ENCODE data around the gene PCDHGB4. TPM values are rescaled to one million over a fixed set of nuclear protein-coding genes. Genes with fewer than 3 reads are reported as not detected.
"Not testable (repeated sequence)": the region's sequence is repeated elsewhere in the genome, so short reads cannot be mapped to it uniquely, and the experiment has no call there.

PCDHGB4 gene
- total RNA-seq, 1 experiment from 2014 or later: not detected

DNA sequence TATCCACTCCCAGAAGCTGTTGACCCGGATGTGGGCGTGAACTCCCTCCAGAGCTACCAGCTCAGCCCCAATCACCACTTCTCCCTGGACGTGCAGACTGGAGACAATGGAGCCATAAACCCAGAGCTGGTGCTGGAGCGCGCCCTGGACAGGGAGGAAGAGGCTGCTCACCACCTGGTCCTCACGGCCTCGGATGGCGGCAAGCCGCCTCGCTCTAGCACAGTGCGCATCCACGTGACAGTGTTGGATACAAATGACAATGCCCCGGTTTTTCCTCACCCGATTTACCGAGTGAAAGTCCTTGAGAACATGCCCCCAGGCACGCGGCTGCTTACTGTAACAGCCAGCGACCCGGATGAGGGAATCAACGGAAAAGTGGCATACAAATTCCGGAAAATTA lies 5.8 kb downstream of the PCDHGB4 start:
- in situ Hi-C loops (cut with HindIII; ENCODE audit: low sequenced_read_pairs): no loop called here
- DNase-seq (ENCODE audit: low spot score): no peak

DNA sequence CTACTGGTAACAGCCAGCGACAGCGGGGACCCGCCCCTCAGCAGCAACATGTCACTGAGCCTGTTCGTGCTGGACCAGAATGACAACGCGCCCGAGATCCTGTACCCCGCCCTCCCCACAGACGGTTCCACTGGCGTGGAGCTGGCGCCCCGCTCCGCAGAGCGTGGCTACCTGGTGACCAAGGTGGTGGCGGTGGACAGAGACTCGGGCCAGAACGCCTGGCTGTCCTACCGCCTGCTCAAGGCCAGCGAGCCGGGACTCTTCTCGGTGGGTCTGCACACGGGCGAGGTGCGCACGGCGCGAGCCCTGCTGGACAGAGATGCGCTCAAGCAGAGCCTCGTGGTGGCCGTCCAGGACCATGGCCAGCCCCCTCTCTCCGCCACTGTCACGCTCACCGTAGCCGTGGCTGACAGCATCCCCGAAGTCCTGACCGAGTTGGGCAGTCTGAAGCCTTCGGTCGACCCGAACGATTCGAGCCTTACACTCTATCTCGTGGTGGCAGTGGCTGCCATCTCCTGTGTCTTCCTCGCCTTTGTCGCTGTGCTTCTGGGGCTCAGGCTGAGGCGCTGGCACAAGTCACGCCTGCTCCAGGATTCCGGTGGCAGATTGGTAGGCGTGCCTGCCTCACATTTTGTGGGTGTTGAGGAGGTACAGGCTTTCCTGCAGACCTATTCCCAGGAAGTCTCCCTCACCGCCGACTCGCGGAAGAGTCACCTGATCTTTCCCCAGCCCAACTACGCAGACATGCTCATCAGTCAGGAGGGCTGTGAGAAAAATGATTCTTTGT lies 7.1 kb downstream of the PCDHGB4 start:
- in situ Hi-C loops (cut with HindIII; ENCODE audit: low sequenced_read_pairs): not testable (repeated sequence)

DNA sequence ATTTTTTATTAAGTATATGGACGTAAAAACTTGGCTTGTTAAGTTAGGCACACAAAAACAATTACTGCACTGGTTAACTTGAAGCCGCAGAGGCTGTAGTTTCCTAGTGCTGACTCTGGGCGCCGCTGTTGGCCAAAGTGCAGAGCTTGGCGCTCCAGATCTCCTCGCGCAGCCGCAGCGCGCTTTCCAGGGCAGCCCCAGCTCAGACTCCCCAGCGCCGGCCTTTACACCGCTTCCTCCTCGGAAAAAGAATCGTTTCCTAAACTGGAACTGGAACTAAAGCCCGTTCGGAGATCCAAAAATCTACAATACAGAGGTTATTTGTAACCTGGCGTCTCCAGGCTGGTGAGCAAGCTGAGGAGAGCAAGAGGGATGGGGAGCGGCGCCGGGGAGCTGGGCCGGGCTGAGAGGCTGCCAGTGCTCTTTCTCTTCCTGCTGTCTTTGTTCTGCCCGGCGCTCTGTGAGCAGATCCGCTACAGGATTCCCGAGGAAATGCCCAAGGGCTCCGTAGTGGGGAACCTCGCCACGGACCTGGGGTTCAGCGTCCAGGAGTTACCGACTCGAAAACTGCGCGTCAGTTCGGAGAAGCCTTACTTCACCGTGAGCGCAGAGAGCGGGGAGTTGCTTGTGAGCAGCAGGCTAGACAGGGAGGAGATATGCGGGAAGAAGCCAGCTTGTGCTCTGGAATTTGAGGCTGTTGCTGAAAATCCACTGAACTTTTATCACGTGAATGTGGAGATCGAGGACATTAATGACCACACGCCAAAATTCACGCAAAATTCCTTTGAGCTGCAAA lies 10.5 kb downstream of the PCDHGB4 start, which contains the start of gene PCDHGB5:
Gene PCDHGB5 (plus strand): TSS at position 192 of the 796 bp plus-strand sequence. CDS start 181 bp downstream, at position 373.
- in situ Hi-C loops (cut with HindIII; ENCODE audit: low sequenced_read_pairs): not testable (repeated sequence)
- peak; percentile 5 for DNase-seq (ENCODE audit: low spot score)

More for the DNA sequence above, 7.1 kb downstream of the PCDHGB4 start:
- DNase-seq (ENCODE audit: low spot score): not testable (repeated sequence)

DNA sequence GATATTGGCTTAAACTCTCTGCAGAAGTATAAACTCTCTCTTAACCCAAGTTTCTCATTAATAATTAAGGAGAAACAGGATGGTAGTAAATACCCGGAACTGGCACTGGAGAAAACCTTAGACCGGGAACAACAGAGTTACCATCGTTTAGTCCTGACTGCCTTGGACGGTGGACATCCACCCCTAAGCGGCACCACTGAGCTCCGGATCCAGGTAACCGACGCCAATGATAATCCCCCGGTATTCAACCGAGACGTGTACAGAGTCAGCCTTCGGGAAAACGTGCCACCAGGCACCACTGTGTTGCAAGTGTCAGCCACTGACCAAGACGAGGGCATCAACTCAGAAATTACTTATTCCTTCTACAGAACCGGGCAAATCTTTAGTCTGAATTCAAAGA lies 11.1 kb downstream of the PCDHGB4 start:
- in situ Hi-C loops (cut with HindIII; ENCODE audit: low sequenced_read_pairs): no loop called here
- no peak for DNase-seq (ENCODE audit: low spot score)

DNA sequence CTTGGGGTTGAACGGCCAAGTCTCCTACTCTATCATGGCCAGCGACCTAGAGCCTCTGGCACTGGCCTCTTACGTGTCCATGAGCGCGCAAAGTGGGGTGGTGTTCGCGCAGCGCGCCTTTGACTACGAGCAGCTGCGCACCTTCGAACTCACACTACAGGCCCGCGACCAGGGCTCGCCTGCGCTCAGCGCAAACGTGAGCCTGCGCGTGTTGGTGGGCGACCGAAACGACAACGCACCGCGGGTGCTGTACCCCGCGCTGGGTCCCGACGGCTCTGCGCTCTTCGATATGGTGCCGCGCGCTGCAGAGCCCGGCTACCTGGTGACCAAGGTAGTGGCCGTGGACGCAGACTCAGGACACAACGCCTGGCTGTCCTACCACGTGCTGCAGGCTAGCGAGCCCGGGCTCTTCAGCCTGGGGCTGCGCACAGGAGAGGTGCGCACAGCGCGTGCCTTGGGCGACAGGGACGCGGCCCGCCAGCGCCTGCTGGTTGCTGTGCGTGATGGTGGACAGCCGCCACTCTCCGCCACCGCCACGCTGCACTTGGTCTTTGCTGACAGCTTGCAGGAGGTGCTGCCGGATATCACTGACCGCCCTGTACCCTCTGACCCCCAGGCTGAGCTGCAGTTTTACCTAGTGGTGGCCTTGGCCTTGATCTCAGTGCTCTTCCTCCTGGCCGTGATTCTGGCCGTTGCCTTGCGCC lies 12.2 kb downstream of the PCDHGB4 start:
- DNase-seq (ENCODE audit: low spot score): no peak
- in situ Hi-C loops (cut with HindIII; ENCODE audit: low sequenced_read_pairs): no loop called here

DNA sequence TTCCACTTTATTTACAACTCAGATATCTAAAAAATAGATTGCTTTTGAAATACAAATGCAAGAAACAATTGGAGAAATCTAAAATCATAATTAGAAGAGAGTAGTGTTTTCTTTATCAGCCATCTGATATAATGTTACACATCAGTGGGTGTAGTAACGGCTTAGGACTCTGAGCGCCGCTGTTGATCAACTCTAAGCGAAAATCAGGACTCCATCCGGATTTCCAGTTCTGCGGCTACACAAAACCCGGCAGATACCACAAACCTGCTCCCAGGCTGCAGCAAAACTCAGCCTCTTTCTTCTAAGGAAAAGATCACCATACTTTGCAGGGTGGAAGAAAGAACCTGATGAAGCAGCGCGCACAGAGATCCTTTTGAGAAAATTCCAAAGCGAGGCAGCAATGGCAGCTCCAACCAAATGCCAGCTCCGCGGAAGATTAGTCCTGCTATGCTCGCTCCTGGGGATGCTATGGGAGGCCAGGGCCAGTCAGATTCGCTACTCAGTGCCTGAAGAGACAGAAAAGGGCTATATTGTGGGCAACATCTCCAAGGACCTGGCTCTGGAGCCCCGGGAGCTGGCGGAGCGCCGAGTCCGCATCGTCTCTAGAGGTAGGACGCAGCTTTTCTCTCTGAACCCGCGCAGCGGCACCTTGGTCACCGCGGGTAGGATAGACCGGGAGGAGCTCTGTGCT lies 15.2 kb downstream of the PCDHGB4 start, which contains the start of gene PCDHGA9:
Gene PCDHGA9 (plus strand): TSS at position 226 of the 691 bp plus-strand sequence. CDS start 175 bp downstream, at position 401.
- in situ Hi-C loops (cut with HindIII; ENCODE audit: low sequenced_read_pairs): no loop called here
- peak; percentile 37 for DNase-seq (ENCODE audit: low spot score)

DNA sequence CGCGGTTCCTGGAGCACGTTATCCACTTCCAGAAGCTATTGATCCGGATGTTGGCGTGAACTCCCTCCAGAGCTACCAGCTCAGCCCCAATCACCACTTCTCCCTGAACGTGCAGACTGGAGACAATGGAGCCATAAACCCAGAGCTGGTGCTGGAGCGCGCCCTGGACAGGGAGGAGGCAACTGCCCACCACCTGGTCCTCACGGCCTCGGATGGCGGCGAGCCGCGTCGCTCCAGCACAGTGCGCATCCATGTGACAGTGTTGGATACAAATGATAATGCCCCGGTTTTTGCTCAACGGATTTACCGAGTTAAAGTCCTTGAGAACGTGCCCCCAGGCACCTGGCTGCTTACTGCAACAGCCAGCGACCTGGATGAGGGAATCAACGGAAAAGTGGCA lies 15.9 kb downstream of the PCDHGB4 start:
- DNase-seq (ENCODE audit: low spot score): no peak
- in situ Hi-C loops (cut with HindIII; ENCODE audit: low sequenced_read_pairs): no loop called here

DNA sequence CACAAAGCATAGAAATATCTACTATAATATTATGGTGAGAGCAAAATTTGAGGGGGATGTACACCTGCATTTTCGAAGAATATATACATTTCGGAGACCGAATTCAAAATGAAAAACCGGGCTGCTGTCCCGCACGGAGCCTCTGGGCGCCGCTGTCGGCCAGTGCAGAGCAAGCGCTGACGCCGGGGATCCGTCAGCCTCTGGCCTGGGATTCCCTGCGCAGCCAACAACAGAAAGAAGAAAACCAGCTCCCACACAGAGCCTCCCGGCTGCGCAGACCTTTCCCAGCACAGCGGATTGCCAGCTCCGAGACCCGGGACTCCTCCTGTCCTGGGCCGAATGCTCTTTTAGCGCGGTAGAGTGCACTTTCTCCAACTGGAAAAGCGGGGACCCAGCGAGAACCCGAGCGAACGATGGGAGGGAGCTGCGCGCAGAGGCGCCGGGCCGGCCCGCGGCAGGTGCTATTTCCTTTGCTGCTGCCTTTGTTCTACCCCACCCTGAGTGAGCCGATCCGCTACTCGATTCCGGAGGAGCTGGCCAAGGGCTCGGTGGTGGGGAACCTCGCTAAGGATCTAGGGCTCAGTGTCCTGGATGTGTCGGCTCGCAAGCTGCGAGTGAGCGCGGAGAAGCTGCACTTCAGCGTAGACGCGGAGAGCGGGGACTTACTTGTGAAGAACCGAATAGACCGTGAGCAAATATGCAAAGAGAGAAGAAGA lies 20.4 kb downstream of the PCDHGB4 start, which contains the start of gene PCDHGB6:
Gene PCDHGB6 (plus strand): TSS at position 232 of the 716 bp plus-strand sequence. CDS start 182 bp downstream, at position 414.
- peak; percentile 9 for DNase-seq (ENCODE audit: low spot score)
- in situ Hi-C loops (cut with HindIII; ENCODE audit: low sequenced_read_pairs): not testable (repeated sequence)

DNA sequence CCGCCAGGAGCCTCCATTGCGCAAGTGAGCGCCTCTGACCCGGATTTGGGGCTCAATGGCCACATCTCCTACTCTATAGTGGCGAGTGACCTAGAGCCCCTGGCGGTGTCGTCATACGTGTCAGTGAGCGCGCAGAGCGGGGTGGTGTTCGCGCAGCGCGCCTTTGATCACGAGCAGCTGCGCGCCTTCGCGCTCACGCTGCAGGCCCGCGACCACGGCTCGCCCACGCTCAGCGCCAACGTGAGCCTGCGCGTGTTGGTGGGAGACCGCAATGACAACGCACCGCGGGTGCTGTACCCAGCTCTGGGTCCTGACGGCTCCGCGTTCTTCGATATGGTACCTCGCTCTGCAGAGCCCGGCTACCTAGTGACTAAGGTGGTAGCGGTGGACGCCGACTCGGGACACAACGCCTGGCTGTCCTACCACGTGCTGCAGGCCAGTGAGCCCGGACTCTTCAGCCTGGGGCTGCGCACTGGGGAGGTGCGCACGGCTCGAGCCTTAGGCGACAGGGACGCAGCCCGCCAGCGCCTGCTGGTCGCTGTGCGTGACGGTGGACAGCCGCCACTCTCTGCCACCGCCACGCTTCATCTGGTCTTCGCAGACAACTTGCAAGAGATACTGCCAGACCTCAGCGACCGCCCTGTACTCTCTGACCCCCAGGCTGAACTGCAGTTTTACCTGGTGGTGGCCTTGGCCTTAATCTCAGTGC lies 22.3 kb downstream of the PCDHGB4 start:
- in situ Hi-C loops (cut with HindIII; ENCODE audit: low sequenced_read_pairs): no loop called here
- no peak for DNase-seq (ENCODE audit: low spot score)

DNA sequence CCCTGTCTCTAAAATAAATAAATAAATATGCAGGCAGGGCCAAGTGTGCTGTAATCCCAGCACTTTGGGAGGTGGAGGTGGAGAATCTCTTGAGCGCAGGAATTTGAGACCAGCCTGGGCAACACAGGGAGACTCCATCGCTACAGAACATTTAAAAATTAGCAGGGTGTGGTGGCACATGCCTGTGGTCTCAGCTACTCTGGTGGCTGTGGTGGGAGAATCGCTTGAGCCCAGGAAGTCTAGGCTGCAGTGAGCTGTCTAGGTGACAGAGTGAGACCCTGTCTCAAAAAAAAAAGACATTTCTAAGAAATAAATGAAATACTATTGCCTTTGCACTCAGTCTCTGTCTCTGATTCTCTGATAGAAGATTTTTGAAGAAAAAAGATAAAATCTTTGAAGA lies 24.1 kb downstream of the PCDHGB4 start:
- DNase-seq (ENCODE audit: low spot score): no peak
- in situ Hi-C loops (cut with HindIII; ENCODE audit: low sequenced_read_pairs): no loop called here

DNA sequence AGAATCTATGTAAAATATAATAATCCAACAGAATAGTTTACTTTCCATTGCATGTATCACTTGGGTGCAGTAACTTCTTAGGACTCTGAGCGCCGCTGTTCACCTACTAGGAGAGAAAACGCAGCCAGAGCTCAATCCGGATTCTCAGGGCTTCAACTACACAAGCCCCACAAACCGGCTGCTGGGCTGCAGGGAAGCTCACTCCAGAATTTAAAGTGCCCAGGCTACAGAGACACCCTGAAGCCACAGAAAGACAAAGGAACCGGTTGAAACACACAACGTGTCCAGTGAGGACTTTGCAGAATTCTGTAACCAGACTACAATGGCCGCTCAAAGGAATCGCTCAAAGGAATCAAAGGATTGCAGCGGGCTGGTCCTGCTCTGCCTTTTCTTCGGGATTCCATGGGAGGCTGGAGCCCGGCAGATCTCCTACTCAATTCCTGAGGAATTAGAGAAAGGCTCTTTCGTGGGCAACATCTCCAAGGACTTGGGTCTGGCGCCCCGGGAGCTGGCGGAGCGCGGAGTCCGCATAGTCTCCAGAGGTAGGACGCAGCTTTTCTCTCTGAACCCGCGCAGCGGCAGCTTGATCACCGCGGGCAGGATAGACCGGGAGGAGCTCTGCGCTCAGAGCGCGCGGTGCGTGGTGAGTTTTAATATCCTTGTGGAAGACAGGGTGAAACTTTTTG lies 25.5 kb downstream of the PCDHGB4 start, which contains the start of gene PCDHGA10:
Gene PCDHGA10 (plus strand): TSS at position 134 of the 686 bp plus-strand sequence. CDS start 189 bp downstream, at position 323.
- peak; percentile 36 for DNase-seq (ENCODE audit: low spot score)
- in situ Hi-C loops (cut with HindIII; ENCODE audit: low sequenced_read_pairs): no loop called here

DNA sequence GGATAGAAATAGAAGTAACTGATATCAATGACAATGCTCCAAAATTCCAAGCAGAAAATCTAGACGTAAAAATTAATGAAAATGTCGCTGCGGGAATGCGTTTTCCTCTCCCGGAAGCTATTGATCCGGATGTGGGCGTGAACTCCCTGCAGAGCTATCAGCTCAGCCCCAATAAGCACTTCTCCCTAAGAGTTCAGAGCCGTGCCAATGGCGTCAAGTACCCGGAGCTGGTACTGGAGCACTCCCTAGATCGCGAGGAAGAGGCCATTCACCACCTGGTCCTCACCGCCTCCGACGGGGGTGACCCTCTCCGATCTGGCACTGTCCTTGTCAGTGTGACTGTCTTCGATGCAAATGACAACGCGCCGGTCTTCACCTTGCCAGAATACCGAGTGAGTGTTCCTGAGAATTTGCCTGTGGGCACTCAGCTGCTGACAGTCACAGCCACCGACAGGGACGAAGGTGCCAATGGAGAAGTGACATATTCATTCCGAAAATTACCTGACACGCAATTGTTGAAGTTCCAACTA lies 26.1 kb downstream of the PCDHGB4 start:
- DNase-seq (ENCODE audit: low spot score): no peak

DNA sequence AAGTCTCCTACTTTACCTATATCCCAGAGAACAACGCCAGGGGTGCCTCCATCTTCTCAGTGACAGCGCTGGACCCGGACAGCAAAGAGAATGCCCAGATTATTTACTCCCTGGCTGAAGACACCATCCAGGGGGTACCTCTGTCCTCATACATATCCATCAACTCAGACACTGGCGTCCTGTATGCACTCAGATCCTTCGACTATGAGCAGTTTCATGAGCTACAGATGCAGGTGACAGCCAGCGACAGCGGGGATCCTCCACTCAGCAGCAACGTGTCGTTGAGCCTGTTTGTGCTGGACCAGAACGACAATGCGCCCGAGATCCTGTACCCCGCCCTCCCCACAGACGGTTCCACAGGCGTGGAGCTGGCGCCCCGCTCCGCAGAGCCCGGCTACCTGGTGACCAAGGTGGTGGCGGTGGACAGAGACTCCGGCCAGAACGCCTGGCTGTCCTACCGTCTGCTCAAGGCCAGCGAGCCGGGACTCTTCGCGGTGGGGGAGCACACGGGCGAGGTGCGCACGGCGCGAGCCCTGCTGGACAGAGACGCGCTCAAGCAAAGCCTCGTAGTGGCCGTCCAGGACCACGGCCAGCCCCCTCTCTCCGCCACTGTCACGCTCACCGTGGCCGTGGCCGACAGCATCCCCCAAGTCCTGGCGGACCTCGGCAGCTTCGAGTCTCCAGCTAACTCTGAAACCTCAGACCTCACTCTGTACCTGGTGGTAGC lies 27.2 kb downstream of the PCDHGB4 start:
- DNase-seq (ENCODE audit: low spot score); in situ Hi-C loops (cut with HindIII; ENCODE audit: low sequenced_read_pairs): not testable (repeated sequence)

More for the DNA sequence above, 26.1 kb downstream of the PCDHGB4 start:
- in situ Hi-C loops (cut with HindIII; ENCODE audit: low sequenced_read_pairs): no loop called here

DNA sequence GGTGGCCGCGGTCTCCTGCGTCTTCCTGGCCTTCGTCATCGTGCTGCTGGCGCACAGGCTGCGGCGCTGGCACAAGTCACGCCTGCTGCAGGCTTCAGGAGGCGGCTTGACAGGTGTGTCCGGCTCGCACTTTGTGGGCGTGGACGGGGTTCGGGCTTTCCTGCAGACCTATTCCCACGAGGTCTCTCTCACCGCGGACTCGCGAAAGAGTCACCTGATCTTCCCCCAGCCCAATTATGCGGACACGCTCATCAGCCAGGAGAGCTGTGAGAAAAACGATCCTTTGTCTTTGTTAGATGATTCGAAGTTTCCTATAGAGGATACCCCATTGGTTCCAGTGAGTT lies 27.7 kb downstream of the PCDHGB4 start:
- DNase-seq (ENCODE audit: low spot score); in situ Hi-C loops (cut with HindIII; ENCODE audit: low sequenced_read_pairs): not testable (repeated sequence)

DNA sequence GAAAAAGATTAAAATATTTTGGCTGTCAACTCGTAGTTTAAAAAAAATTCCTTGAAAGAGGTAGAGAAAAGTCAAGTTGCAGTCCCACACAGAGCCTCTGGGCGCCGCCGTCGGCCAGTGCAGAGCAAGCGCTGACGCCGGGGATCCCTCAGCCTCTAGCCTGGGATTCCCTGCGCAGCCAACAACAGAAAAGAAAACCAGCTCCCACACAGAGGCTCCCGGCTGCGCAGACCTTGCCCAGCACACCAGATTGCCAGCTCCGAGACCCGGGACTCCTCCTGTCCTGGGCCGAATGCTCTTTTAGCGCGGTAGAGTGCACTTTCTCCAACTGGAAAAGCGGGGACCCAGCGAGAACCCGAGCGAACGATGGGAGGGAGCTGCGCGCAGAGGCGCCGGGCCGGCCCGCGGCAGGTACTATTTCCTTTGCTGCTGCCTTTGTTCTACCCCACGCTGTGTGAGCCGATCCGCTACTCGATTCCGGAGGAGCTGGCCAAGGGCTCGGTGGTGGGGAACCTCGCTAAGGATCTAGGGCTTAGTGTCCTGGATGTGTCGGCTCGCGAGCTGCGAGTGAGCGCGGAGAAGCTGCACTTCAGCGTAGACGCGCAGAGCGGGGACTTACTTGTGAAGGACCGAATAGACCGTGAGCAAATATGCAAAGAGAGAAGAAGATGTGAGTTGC lies 30.1 kb downstream of the PCDHGB4 start, which contains the start of gene PCDHGB7:
Gene PCDHGB7 (plus strand): TSS at position 184 of the 679 bp plus-strand sequence. CDS start 183 bp downstream, at position 367.
- in situ Hi-C loops (cut with HindIII; ENCODE audit: low sequenced_read_pairs): not testable (repeated sequence)
- DNase-seq (ENCODE audit: low spot score): peak; percentile 67

All from G401 (cell line).